Measurements from ENCODE around the gene GPR161. TPM values are rescaled to one million over a fixed set of nuclear protein-coding genes. Genes with fewer than 3 reads are reported as not detected.

The GPR161 gene
- total RNA-seq, 3 donors from 2014 or later, result 2.2 to 13.1 (median 4.2) TPM

DNA sequence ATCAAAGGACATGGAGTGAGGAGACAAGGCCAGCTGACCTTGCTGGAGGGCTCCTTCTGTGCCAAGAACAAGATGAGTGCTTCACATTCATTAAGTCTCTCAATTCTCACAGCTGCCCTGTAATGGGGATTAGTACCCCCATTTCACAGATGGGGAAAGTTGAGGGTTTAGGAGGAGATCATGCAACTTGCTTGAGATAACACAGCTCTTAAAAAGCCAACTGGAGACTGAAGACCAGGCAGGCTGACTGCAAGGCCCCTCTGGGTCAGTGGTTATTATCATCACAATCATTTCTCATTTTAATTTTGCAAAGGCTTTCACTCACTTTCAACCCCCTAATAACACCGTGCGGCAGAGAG, 46.8 kb downstream of the GPR161 start:
- intact Hi-C loops (cut with DNase I, micrococcal nuclease), result no loop called here

DNA sequence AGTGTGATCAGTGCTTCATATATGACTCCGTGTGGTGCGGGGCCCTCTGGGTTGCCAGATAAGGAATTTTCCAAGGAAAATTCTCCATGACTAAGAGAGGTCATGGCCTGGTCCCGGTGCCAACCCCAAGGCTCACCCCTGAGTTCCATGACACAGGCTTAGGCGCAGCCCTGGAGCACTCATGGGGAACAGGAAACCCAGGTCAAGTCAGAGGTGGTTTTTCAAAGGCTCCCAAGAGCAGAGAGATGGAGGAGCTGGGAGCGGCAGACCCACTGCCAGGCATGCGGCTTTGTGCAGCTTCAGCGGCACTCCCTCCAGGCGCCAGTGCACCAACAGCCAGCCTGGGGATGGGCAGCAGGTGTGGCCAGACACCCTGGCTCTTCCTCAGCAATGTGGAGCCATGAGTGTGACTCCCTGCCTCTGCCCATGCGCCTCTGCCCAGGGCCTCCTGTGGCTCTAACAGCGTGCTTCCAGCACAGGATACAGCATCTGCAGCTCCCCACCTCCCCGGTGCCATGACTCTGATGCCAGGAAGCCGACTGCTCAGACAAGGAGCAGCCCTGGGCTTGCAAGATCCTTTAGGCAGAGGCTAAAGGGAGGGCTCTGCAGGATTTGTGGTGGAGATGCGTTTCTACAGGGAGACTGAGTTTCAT, 47.3 kb downstream of the GPR161 start:
- intact Hi-C loops (cut with DNase I, micrococcal nuclease), result no loop called here
- Histone ChIP-seq H3K36me3 (ENCODE audit: low read depth) (no peaks in the 10 kb centered on the region), H3K4me3 (no peak overlapping the region), H3K4me1 (ENCODE audit: low read depth) (peaks cover 17% of the 10 kb centered on the region), H3K9me3 (no peaks in the 10 kb centered on the region)
- DNase-seq (peak; percentile 79 to 85 (median 80)), ATAC-seq (peak; percentile 85)
- TF ChIP-seq, protein P1, sequence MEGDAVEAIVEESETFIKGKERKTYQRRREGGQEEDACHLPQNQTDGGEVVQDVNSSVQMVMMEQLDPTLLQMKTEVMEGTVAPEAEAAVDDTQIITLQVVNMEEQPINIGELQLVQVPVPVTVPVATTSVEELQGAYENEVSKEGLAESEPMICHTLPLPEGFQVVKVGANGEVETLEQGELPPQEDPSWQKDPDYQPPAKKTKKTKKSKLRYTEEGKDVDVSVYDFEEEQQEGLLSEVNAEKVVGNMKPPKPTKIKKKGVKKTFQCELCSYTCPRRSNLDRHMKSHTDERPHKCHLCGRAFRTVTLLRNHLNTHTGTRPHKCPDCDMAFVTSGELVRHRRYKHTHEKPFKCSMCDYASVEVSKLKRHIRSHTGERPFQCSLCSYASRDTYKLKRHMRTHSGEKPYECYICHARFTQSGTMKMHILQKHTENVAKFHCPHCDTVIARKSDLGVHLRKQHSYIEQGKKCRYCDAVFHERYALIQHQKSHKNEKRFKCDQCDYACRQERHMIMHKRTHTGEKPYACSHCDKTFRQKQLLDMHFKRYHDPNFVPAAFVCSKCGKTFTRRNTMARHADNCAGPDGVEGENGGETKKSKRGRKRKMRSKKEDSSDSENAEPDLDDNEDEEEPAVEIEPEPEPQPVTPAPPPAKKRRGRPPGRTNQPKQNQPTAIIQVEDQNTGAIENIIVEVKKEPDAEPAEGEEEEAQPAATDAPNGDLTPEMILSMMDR (IDR thresholded peaks at IDR 0.05), result no peak

More for the DNA sequence above, 46.8 kb downstream of the GPR161 start:
- no peaks in the 10 kb centered on the region for H3K9me3 ChIP-seq
- TF ChIP-seq, protein P1 (IDR thresholded peaks at IDR 0.05), result no peak
- H3K4me1 ChIP-seq (ENCODE audit: low read depth), result peaks cover 17% of the 10 kb centered on the region
- DNase-seq (no peak), ATAC-seq (no peak)
- no peak overlapping the region for H3K4me3 ChIP-seq
- no peaks in the 10 kb centered on the region for H3K36me3 ChIP-seq (ENCODE audit: low read depth)

DNA sequence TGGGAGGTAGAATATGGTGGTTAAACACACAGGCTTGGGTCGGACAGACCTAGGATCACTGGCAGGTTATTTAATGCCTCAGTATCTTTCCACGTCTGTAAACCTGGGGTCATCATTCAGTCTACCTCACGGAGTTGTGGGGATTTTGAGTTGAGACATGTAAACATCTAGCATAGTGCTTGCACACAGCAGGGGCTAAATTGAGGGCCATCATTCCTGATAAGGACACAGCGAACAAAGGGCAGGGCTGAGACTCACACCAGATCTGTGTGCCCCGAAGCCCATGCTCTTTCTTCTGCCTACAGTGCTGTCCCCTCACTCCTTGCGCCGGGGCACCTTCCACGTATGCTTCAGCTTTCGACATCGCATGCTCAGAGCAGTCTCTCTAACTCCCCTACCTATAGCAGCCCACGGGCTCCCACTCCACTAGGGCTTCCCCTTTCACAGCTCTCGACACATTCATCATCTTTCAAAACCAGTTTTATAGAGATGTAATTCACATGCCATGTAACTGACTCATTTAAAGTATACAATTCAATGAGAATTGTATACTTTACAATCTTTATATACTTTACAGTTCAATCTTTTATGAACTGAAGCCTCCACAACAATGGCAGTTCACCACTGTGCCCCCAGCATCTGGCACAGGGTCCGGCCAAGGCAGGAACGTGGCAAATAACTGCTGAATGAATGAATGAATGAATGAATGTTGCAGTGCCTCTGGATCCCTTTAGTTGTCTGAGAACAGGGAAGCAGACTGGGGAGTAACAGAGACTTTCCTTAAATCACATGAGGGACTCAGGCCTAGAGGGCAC, 48.0 kb downstream of the GPR161 start:
- TF ChIP-seq, protein P1 (IDR thresholded peaks at IDR 0.05), result no peak

DNA sequence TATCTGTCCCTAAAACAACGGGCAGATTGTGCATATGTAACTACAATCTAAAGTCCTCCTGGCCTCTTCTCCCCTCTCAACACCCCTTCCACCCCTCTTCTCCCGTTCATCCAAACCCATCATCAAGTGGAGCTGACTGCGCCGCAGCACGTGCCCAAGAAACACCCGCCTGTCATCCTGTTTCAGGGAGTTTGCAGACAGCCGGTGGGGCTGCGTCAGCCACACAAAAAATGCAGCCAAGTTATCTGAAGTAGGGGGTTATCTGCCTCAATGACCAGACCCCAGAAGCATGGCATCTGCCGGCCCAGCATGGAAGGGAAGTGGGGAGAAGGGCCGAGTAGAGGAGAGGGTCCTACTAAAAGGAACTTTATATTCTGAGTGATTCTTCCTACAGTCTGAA, 49.0 kb downstream of the GPR161 start:
- intact Hi-C loops (cut with DNase I, micrococcal nuclease), result no loop called here
- H3K4me3 ChIP-seq, result no peak overlapping the region
- no peaks in the 10 kb centered on the region for H3K36me3 ChIP-seq (ENCODE audit: low read depth)
- DNase-seq (no peak), ATAC-seq (no peak)
- peaks cover 11% of the 10 kb centered on the region for H3K4me1 ChIP-seq (ENCODE audit: low read depth)
- H3K9me3 ChIP-seq, result no peaks in the 10 kb centered on the region
- TF ChIP-seq, protein P1 (IDR thresholded peaks at IDR 0.05), result no peak

More for the DNA sequence above, 48.0 kb downstream of the GPR161 start:
- no peak overlapping the region for H3K4me3 ChIP-seq
- intact Hi-C loops (cut with DNase I, micrococcal nuclease), result no loop called here
- H3K4me1 ChIP-seq (ENCODE audit: low read depth), result peaks cover 17% of the 10 kb centered on the region
- no peaks in the 10 kb centered on the region for H3K9me3 ChIP-seq
- ATAC-seq (peak; percentile 74), DNase-seq (peak in 2 of 3 donors; percentile 50 to 58)
- H3K36me3 ChIP-seq (ENCODE audit: low read depth), result no peaks in the 10 kb centered on the region

DNA sequence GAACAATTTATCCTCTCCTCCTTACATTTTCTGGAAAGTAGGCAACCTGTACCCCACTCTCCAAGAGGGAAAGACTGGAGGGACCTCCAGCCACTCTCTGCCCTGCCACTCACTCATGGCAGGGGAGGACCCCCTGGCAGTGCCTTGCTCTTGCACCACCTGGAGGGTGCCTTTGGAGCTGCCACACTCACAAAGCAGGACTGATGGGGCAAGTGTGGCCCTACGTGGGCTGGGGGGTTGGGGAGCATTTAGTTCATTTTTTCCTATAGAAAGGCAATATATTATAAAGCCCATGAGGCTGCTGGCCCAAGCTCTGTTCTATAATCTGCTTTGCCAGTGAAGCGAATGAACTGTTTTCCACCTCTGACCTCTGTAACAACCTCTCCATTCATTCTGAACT, 50.3 kb downstream of the GPR161 start:
- H3K4me1 ChIP-seq (ENCODE audit: low read depth), result peaks cover 6% of the 10 kb centered on the region
- H3K4me3 ChIP-seq, result no peak overlapping the region
- TF ChIP-seq, protein P1 (IDR thresholded peaks at IDR 0.05), result no peak
- no peak for ATAC-seq
- no peaks in the 10 kb centered on the region for H3K36me3 ChIP-seq (ENCODE audit: low read depth)
- no peak for DNase-seq
- intact Hi-C loops (cut with DNase I, micrococcal nuclease), result no loop called here
- H3K9me3 ChIP-seq, result no peaks in the 10 kb centered on the region

Measured in mucosa of descending colon (tissue), 3 donors.